ENCODE measurements around the gene TBXAS1. TPM values are rescaled to one million over a fixed set of nuclear protein-coding genes. Genes with fewer than 3 reads are reported as not detected.

TBXAS1 gene
- total RNA-seq, 1 donor from 2014 or later = 65.4 TPM

GRCh38 chr7:139908792-139909191 is 79.7 kb downstream of the TBXAS1 start:
- Histone ChIP-seq H3K27me3 (no peaks in the 10 kb centered on the region), H3K27ac (no peak overlapping the region), H3K9me3 (no peaks in the 10 kb centered on the region), H3K4me1 (no peaks in the 10 kb centered on the region), H3K4me3 (no peak overlapping the region), H3K36me3 (no peaks in the 10 kb centered on the region)
- TF ChIP-seq CTCF (IDR thresholded peaks at IDR 0.05) = no peak
- DNase-seq (no peak), ATAC-seq (no peak)
- intact Hi-C loops (cut with DNase I) = no loop called here

- Histone ChIP-seq H3K36me3 (no peaks in the 10 kb centered on the region), H3K27ac (no peak overlapping the region), H3K4me1 (no peaks in the 10 kb centered on the region), H3K9me3 (no peaks in the 10 kb centered on the region), H3K27me3 (no peaks in the 10 kb centered on the region), H3K4me3 (no peak overlapping the region)
- ATAC-seq = no peak
- DNase-seq = no peak
- intact Hi-C loops (cut with DNase I) = no loop called here
- no peak for TF ChIP-seq CTCF (IDR thresholded peaks at IDR 0.05)
These were observed 80.5 kb downstream of the TBXAS1 start for GRCh38 chr7:139909379-139910050.

GRCh38 chr7:139913021-139913844 is 84.2 kb downstream of the TBXAS1 start:
- intact Hi-C loops (cut with DNase I) = no loop called here

GRCh38 chr7:139913845-139914135 is 84.7 kb downstream of the TBXAS1 start:
- no peak overlapping the region for H3K27ac ChIP-seq
- DNase-seq (no peak), ATAC-seq (no peak)
- no peak overlapping the region for H3K4me3 ChIP-seq
- peaks cover 15% of the 10 kb centered on the region for H3K4me1 ChIP-seq
- TF ChIP-seq CTCF (IDR thresholded peaks at IDR 0.05) = no peak
- no peaks in the 10 kb centered on the region for H3K27me3 ChIP-seq
- H3K36me3 ChIP-seq = no peaks in the 10 kb centered on the region
- intact Hi-C loops (cut with DNase I) = no loop called here
- H3K9me3 ChIP-seq = no peaks in the 10 kb centered on the region

More at GRCh38 chr7:139913021-139913844, 84.2 kb downstream of the TBXAS1 start:
- H3K9me3 ChIP-seq = no peaks in the 10 kb centered on the region
- TF ChIP-seq CTCF (IDR thresholded peaks at IDR 0.05) = no peak
- DNase-seq = no peak
- no peak for ATAC-seq
- peaks cover 13% of the 10 kb centered on the region for H3K4me1 ChIP-seq
- H3K36me3 ChIP-seq = no peaks in the 10 kb centered on the region
- no peaks in the 10 kb centered on the region for H3K27me3 ChIP-seq
- no peak overlapping the region for H3K4me3 ChIP-seq
- no peak overlapping the region for H3K27ac ChIP-seq

GRCh38 chr7:139914306-139915267 is 85.5 kb downstream of the TBXAS1 start:
- DNase-seq (no peak), ATAC-seq (no peak)
- Histone ChIP-seq H3K27ac (no peak overlapping the region), H3K4me3 (no peak overlapping the region), H3K27me3 (no peaks in the 10 kb centered on the region), H3K36me3 (no peaks in the 10 kb centered on the region), H3K9me3 (no peaks in the 10 kb centered on the region), H3K4me1 (peaks cover 18% of the 10 kb centered on the region)
- no peak for TF ChIP-seq CTCF (IDR thresholded peaks at IDR 0.05)
- intact Hi-C loops (cut with DNase I) = no loop called here
